H1 (cell line): ENCODE results near the gene KLF13. TPM values are rescaled to one million over a fixed set of nuclear protein-coding genes. Genes with fewer than 3 reads are reported as not detected.
A peak's percentile ranks its signal among the peaks of the same experiment; 100 is the strongest.

ENCODE experiments used
- CEBPB ChIP-seq: IDR thresholded peaks from 2 replicates; pipeline ENCODE4 v1.6.1; 2012; ENCODE audit warnings: low read depth, low read length
- CHD2 ChIP-seq: IDR thresholded peaks from 2 replicates; pipeline ENCODE4 v1.6.1; 2012; ENCODE audit warnings: low read length, improper control_type of control experiment
- CTCF ChIP-seq, 3 experiments: IDR thresholded peaks; 1 replicate in 2 of 3; 2 replicates in 1 of 3; pipeline versions ENCODE4 v1.5.1 to v1.6.1; 2011; ENCODE audit warnings: low read length in 3 of 3, mild to moderate bottlenecking in 3 of 3, inconsistent platforms in 2 of 3, low read depth in 1 of 3, moderate library complexity in 1 of 3; ENCODE audit not compliant: insufficient read depth in 1 of 3; ENCODE audit errors: control extremely low read depth in 1 of 3
- E2F6 ChIP-seq: IDR thresholded peaks from 2 replicates; pipeline ENCODE4 v1.6.1; 2012; ENCODE audit warnings: inconsistent platforms
- EP300 ChIP-seq, 2 experiments: IDR thresholded peaks; 1 replicate in 1 of 2; 2 replicates in 1 of 2; pipeline ENCODE4 v1.6.1; 2011 to 2012; ENCODE audit warnings: low read depth in 2 of 2, low read length in 2 of 2, mild to moderate bottlenecking in 2 of 2, borderline replicate concordance in 1 of 2, inconsistent platforms in 1 of 2, moderate library complexity in 1 of 2
- KDM4A ChIP-seq: IDR thresholded peaks from one replicate; pipeline ENCODE4 v1.7.1; 2012; ENCODE audit warnings: low read depth, mild to moderate bottlenecking, moderate library complexity, low read length, inconsistent platforms; ENCODE audit not compliant: severe bottlenecking
- SP4 ChIP-seq: IDR thresholded peaks from 2 replicates; pipeline ENCODE4 v1.6.1; 2012; ENCODE audit warnings: low read length, inconsistent platforms
- TBP ChIP-seq: IDR thresholded peaks from 2 replicates; pipeline ENCODE4 v1.6.1; 2011; ENCODE audit warnings: low read depth, low read length, improper control_type of control experiment
- polyA plus RNA-seq, 7 experiments: library from polyadenylated mRNA; depleted of rRNA in 3 of 7; stranded (reverse) in 5 of 7; unstranded in 2 of 7; fragments of >200 nt in 5 of 7; fragments of 200-250 nt in 2 of 7; gene quantifications; 1 replicate in 5 of 7; 2 replicates in 1 of 7; 4 replicates in 1 of 7; pipeline versions ENCODE4 v1.2.1 to v1.2.3, GENCODE V29; 2011 to 2013; ENCODE audit warnings: missing spikeins in 2 of 7, mixed read lengths in 2 of 7
- total RNA-seq: library from RNA; stranded (reverse); fragmentation: NEBNext Ultra II Directional; extraction: Animal tissue kit (Norgen Biotek cat#: 25700); gene quantifications from 2 replicates; pipeline ENCODE4 v1.2.1, GENCODE V29; 2021

The KLF13 gene
- total and polyA plus RNA-seq, 2 of the 8 experiments (the other 6 are each of a cell fraction or from before 2014, with no cell fraction given) = 18.3 to 33.4 TPM

GRCh38 chr15:31361764-31362515 lies 35.3 kb downstream of the KLF13 start (continued):
- no peak for TF ChIP-seq KDM4A
- TF ChIP-seq CHD2 = no peak
- 0 out of 2 replicates have a peak, but pooled peaks have one; percentile 33 for TF ChIP-seq E2F6
- no peak for TF ChIP-seq CEBPB
- TF ChIP-seq SP4 = no peak
- no peak for TF ChIP-seq TBP
- peak; percentile 9 to 12 (median 11); a peak in 3 of 4 replicates for TF ChIP-seq CTCF (IDR thresholded peaks at IDR 0.05; ENCODE audit: control extremely low read depth in 1 of 3, insufficient read depth in 1 of 3, low read depth in 1 of 3, low read length in 3 of 3)
- no peak for TF ChIP-seq EP300 (IDR thresholded peaks at IDR 0.05; ENCODE audit: borderline replicate concordance in 1 of 2, low read depth in 2 of 2, low read length in 2 of 2)
